Measurements from ENCODE around the gene SKP1. TPM values are rescaled to one million over a fixed set of nuclear protein-coding genes. Genes with fewer than 3 reads are reported as not detected.
"Not testable (repeated sequence)": the region's sequence is repeated elsewhere in the genome, so short reads cannot be mapped to it uniquely, and the experiment has no call there.

SKP1 gene
- total RNA-seq, 1 donor = 229 TPM

- not testable (repeated sequence) for H3K4me3 ChIP-seq (ENCODE audit: low read length); H3K9me3 ChIP-seq (ENCODE audit: low read depth, low read length); H3K27me3 ChIP-seq (ENCODE audit: insufficient read depth, low read length)
- H3K4me1 ChIP-seq (ENCODE audit: insufficient read depth, low read length) = peaks cover 14% of the 10 kb centered on the region
These were observed 24.4 kb downstream of the SKP1 start for GRCh38 chr5:134152173-134152832.

GRCh38 chr5:134151723-134152122 lies 25.0 kb downstream of the SKP1 start:
- Histone ChIP-seq H3K4me3 (ENCODE audit: low read length) (no peak overlapping the region), H3K27me3 (ENCODE audit: insufficient read depth, low read length) (no peaks in the 10 kb centered on the region), H3K4me1 (ENCODE audit: insufficient read depth, low read length) (peaks cover 14% of the 10 kb centered on the region), H3K9me3 (ENCODE audit: low read depth, low read length) (no peaks in the 10 kb centered on the region)

- Histone ChIP-seq H3K9me3 (ENCODE audit: low read depth, low read length) (no peaks in the 10 kb centered on the region), H3K4me3 (ENCODE audit: low read length) (no peak overlapping the region), H3K4me1 (ENCODE audit: insufficient read depth, low read length) (peaks cover 24% of the 10 kb centered on the region), H3K27me3 (ENCODE audit: insufficient read depth, low read length) (no peaks in the 10 kb centered on the region)
These were observed 27.0 kb downstream of the SKP1 start for GRCh38 chr5:134149571-134150303.

- H3K4me1 ChIP-seq (ENCODE audit: insufficient read depth, low read length) = peaks cover 24% of the 10 kb centered on the region
- no peaks in the 10 kb centered on the region for H3K9me3 ChIP-seq (ENCODE audit: low read depth, low read length)
- H3K27me3 ChIP-seq (ENCODE audit: insufficient read depth, low read length) = no peaks in the 10 kb centered on the region
- no peak overlapping the region for H3K4me3 ChIP-seq (ENCODE audit: low read length)
These were observed 27.7 kb downstream of the SKP1 start for GRCh38 chr5:134148986-134149539.

- peaks cover 24% of the 10 kb centered on the region for H3K4me1 ChIP-seq (ENCODE audit: insufficient read depth, low read length)
These were observed 28.4 kb downstream of the SKP1 start for GRCh38 chr5:134148316-134148715.

GRCh38 chr5:134146651-134147518 lies 29.9 kb downstream of the SKP1 start:
- no peaks in the 10 kb centered on the region for H3K9me3 ChIP-seq (ENCODE audit: low read depth, low read length)
- peaks cover 24% of the 10 kb centered on the region for H3K4me1 ChIP-seq (ENCODE audit: insufficient read depth, low read length)
- no peaks in the 10 kb centered on the region for H3K27me3 ChIP-seq (ENCODE audit: insufficient read depth, low read length)
- no peak overlapping the region for H3K4me3 ChIP-seq (ENCODE audit: low read length)

More at GRCh38 chr5:134148316-134148715, 28.4 kb downstream of the SKP1 start:
- no peak overlapping the region for H3K4me3 ChIP-seq (ENCODE audit: low read length)
- no peaks in the 10 kb centered on the region for H3K9me3 ChIP-seq (ENCODE audit: low read depth, low read length)
- no peaks in the 10 kb centered on the region for H3K27me3 ChIP-seq (ENCODE audit: insufficient read depth, low read length)

- Histone ChIP-seq H3K27me3 (ENCODE audit: insufficient read depth, low read length) (no peaks in the 10 kb centered on the region), H3K4me1 (ENCODE audit: insufficient read depth, low read length) (peaks cover 16% of the 10 kb centered on the region)
These were observed 30.8 kb downstream of the SKP1 start for GRCh38 chr5:134145779-134146581.

GRCh38 chr5:134145041-134145757 lies 31.6 kb downstream of the SKP1 start:
- Histone ChIP-seq H3K4me3 (ENCODE audit: low read length) (no peak overlapping the region), H3K4me1 (ENCODE audit: insufficient read depth, low read length) (peaks cover 17% of the 10 kb centered on the region), H3K9me3 (ENCODE audit: low read depth, low read length) (no peaks in the 10 kb centered on the region), H3K27me3 (ENCODE audit: insufficient read depth, low read length) (no peaks in the 10 kb centered on the region)

More at GRCh38 chr5:134145779-134146581, 30.8 kb downstream of the SKP1 start:
- H3K9me3 ChIP-seq (ENCODE audit: low read depth, low read length) = no peaks in the 10 kb centered on the region
- no peak overlapping the region for H3K4me3 ChIP-seq (ENCODE audit: low read length)

GRCh38 chr5:134143944-134144941 lies 32.5 kb downstream of the SKP1 start:
- H3K4me1 ChIP-seq (ENCODE audit: insufficient read depth, low read length) = peaks cover 19% of the 10 kb centered on the region
- no peaks in the 10 kb centered on the region for H3K27me3 ChIP-seq (ENCODE audit: insufficient read depth, low read length)
- no peak overlapping the region for H3K4me3 ChIP-seq (ENCODE audit: low read length)
- no peaks in the 10 kb centered on the region for H3K9me3 ChIP-seq (ENCODE audit: low read depth, low read length)

- Histone ChIP-seq H3K4me1 (ENCODE audit: insufficient read depth, low read length) (peaks cover 20% of the 10 kb centered on the region), H3K9me3 (ENCODE audit: low read depth, low read length) (no peaks in the 10 kb centered on the region), H3K27me3 (ENCODE audit: insufficient read depth, low read length) (no peaks in the 10 kb centered on the region), H3K4me3 (ENCODE audit: low read length) (no peak overlapping the region)
These were observed 33.3 kb downstream of the SKP1 start for GRCh38 chr5:134143431-134143830.

GRCh38 chr5:134142806-134143205 lies 33.9 kb downstream of the SKP1 start:
- H3K4me3 ChIP-seq (ENCODE audit: low read length) = no peak overlapping the region
- H3K27me3 ChIP-seq (ENCODE audit: insufficient read depth, low read length) = no peaks in the 10 kb centered on the region
- H3K9me3 ChIP-seq (ENCODE audit: low read depth, low read length) = no peaks in the 10 kb centered on the region
- H3K4me1 ChIP-seq (ENCODE audit: insufficient read depth, low read length) = peaks cover 26% of the 10 kb centered on the region

GRCh38 chr5:134142052-134142451 lies 34.7 kb downstream of the SKP1 start:
- peaks cover 33% of the 10 kb centered on the region for H3K4me1 ChIP-seq (ENCODE audit: insufficient read depth, low read length)
- H3K27me3 ChIP-seq (ENCODE audit: insufficient read depth, low read length) = no peaks in the 10 kb centered on the region

More at GRCh38 chr5:134142052-134142451, 34.7 kb downstream of the SKP1 start:
- Histone ChIP-seq H3K9me3 (ENCODE audit: low read depth, low read length) (no peaks in the 10 kb centered on the region), H3K4me3 (ENCODE audit: low read length) (no peak overlapping the region)

All from mononuclear cell (primary cell).